ENCODE measurements around the gene CARTPT. TPM values are rescaled to one million over a fixed set of nuclear protein-coding genes. Genes with fewer than 3 reads are reported as not detected.

CARTPT gene
- total and polyA plus RNA-seq, 2 of the 8 experiments (the other 6 are each of a cell fraction or from before 2014, with no cell fraction given): not detected

DNA sequence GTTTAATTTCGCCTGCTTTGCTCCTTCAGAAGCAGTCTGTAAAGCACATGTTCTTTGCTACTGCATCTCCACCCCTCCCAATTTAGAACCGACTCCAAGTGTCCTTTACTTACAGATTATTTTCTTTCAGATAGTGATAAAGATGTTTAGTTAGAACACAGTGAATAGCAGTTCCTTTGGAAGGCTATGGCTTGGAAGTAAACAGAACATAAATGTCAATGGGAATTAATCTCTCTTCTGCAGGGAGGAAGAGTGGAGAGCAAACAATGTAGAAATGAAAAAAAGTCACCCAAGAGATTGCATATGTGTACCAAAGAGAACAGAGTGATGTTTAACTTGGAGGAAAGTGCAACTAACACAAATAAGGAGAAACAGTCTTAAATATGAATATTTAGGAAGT, 4.2 kb upstream of the CARTPT start:
- Histone ChIP-seq H2AK5ac (ENCODE audit: low read depth, low read length) (no peak overlapping the region), H3K23ac (ENCODE audit: insufficient read length) (no peak overlapping the region), H3K79me2 (ENCODE audit: control insufficient read depth in 1 of 2, insufficient read depth in 2 of 2, low read length in 2 of 2) (no peaks in the 10 kb centered on the region), H3K79me1 (ENCODE audit: low read depth, low read length) (no peaks in the 10 kb centered on the region), H3K4me2 (ENCODE audit: insufficient read depth in 1 of 2, low read depth in 2 of 2, low read length in 2 of 2) (no peak overlapping the region), H2BK120ac (replicated peaks; ENCODE audit: low read depth, low read length) (no peak overlapping the region), H2BK5ac (ENCODE audit: low read depth, low read length) (no peak overlapping the region), H2BK20ac (ENCODE audit: low read length) (no peak overlapping the region), H3K4ac (replicated peaks; ENCODE audit: insufficient read length, low read depth, low read length) (no peak overlapping the region), H2AFZ (ENCODE audit: low read length) (no peak overlapping the region), H3K27me3 (replicated peaks in 1 of 4; ENCODE audit: control insufficient read depth in 3 of 4, extremely low read depth in 1 of 4, insufficient read depth in 3 of 4, low read length in 3 of 4) (peaks cover 5 to 25% (median 22%) of the 10 kb centered on the region in 4 experiments), H2BK15ac (ENCODE audit: low read length) (no peak overlapping the region), H2BK12ac (ENCODE audit: low read depth, low read length) (no peak overlapping the region), H3K27ac (ENCODE audit: low read depth, low read length) (no peak overlapping the region), H3K18ac (ENCODE audit: extremely low read depth, low read length) (no peak overlapping the region), H3K14ac (ENCODE audit: insufficient read length) (no peak overlapping the region), H4K8ac (ENCODE audit: extremely low read depth, insufficient read depth, low read length) (no peak overlapping the region), H3K9ac (replicated peaks in 1 of 4; ENCODE audit: extremely low read depth in 1 of 4, low read depth in 3 of 4, low read length in 3 of 4) (no peak overlapping the region), H3K56ac (replicated peaks; ENCODE audit: insufficient read length, low read depth, low read length) (no peak overlapping the region), H3K9me3 (ENCODE audit: insufficient read depth in 2 of 2, low read depth in 1 of 2, low read length in 1 of 2) (no peaks in the 10 kb centered on the region), H4K5ac (ENCODE audit: insufficient read length, low read depth, low read length) (no peak overlapping the region), H3K4me1 (replicated peaks in 1 of 4; ENCODE audit: control insufficient read depth in 3 of 4, insufficient read depth in 4 of 4, low read length in 3 of 4) (peaks cover 2 to 8% (median 6%) of the 10 kb centered on the region in 4 experiments; a peak in 5 of 7 replicates), H4K91ac (replicated peaks; ENCODE audit: insufficient read length, low read length) (no peak overlapping the region), H3K23me2 (ENCODE audit: low read depth, low read length) (peaks cover 11% of the 10 kb centered on the region), H3K36me3 (ENCODE audit: control insufficient read depth in 2 of 4, insufficient read depth in 4 of 4, low read length in 3 of 4) (no peaks in the 10 kb centered on the region), H4K20me1 (replicated peaks in 1 of 2; ENCODE audit: control insufficient read depth in 1 of 2, insufficient read depth in 2 of 2, low read length in 2 of 2) (peaks cover 0 to 2% of the 10 kb centered on the region in 2 experiments), H3K4me3 (ENCODE audit: extremely low read depth in 1 of 4, insufficient read depth in 2 of 4, low read depth in 3 of 4, low read length in 4 of 4) (no peak overlapping the region)
- 77% methylated on average over 2 of the region's 2 CpGs; no CpG with 5 or more reads in 1 of the 2 experiments for WGBS, 2 experiments (ENCODE audit: extremely low coverage in 1 of 2, insufficient coverage in 1 of 2, insufficient read length in 1 of 2, insufficient replicate concordance in 2 of 2, low coverage in 1 of 2, low lambda C conversion rate in 2 of 2, missing lambda C conversion rate in 1 of 2)
- FAIRE-seq (no peak), DNase-seq (ENCODE audit: low read depth in 1 of 2, low spot score in 2 of 2) (no peak)
- POLR2A ChIA-PET (ENCODE audit: partially characterized antibody): no interaction called here
- no peak for TF ChIP-seq CBX5 (IDR thresholded peaks at IDR 0.05; ENCODE audit: low read depth, low read length)
- TF ChIP-seq CREB1 (IDR thresholded peaks at IDR 0.05): no peak
- TF ChIP-seq SIX5 (IDR thresholded peaks at IDR 0.05; ENCODE audit: low read depth, low read length): no peak
- CTCF ChIA-PET (ENCODE audit: partially characterized antibody): interaction anchor here (0.7 kb wide), 1 partner anchor 1009 kb away, joined by 3 read pairs; no protein-coding TSS in a partner anchor

Measured in H1 (cell line).